Stimulated activated CD4-positive, alpha-beta T cell treated with anti-CD3 and anti-CD28 coated beads, Interleukin-12 subunit alpha, Interleukin-12 subunit beta, amount 100 ng/mL, for 24 hours (primary cell): ENCODE measurements around the gene SINHCAF.
A peak's percentile ranks its signal among the peaks of the same experiment; 100 is the strongest.
"Not testable (repeated sequence)": the region's sequence is repeated elsewhere in the genome, so short reads cannot be mapped to it uniquely, and the experiment has no call there.

Experiments used
- DNase-seq, 2 experiments: peaks; one replicate each; pipeline ENCODE4 v3.0.0-alpha.2; 2020; ENCODE audit warnings: low read depth in 2 of 2

Gene SINHCAF

GRCh38 chr12:31325877-31326631 lies at the start of gene SINHCAF:
Gene SINHCAF (minus strand): TSS chr12:31326150. CDS start chr12:31298204, 27,946 bp downstream.
- peak; percentile 98 for DNase-seq

GRCh38 chr12:31375422-31375821 lies 49.5 kb upstream of the SINHCAF start:
- not testable (repeated sequence) for DNase-seq

GRCh38 chr12:31371256-31371620 lies 45.3 kb upstream of the SINHCAF start:
- no peak for DNase-seq

GRCh38 chr12:31370531-31371255 lies 44.7 kb upstream of the SINHCAF start:
- DNase-seq: no peak

GRCh38 chr12:31369712-31370521 lies 44.0 kb upstream of the SINHCAF start:
- no peak for DNase-seq

DNA sequence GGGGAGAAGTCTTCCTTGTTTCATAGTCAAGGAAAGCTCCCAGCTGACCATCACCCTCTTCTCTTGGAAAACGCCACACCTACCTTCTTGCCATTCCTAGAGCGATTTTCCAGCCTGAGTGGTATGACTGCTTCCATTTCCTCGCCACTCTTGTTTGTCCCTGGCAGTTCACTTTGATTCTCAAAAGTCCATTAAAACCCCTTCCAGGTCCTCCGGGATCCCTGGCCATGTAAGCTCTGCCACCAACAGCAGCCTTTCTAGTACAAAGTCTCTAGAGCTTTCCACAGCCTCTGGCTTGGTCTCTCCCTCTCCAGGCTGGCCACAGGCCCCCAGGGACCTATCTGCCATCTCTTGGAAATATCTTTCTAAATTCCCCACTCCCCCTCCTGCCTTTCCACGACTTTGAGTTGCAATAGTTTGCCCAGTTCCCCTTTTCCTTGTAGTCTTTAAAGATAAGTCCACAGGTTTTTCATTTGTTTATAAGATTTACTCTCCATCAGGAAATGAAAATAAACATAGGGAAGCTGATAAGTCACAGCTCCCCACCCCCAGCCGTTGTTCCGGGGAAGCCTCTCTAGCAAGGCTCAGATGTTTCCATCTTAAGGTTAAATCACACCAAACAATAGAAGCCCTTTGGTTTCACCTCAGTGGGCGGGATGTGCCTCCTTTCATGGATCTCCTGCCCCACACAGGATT lies 42.9 kb upstream of the SINHCAF start:
- DNase-seq: no peak

DNA sequence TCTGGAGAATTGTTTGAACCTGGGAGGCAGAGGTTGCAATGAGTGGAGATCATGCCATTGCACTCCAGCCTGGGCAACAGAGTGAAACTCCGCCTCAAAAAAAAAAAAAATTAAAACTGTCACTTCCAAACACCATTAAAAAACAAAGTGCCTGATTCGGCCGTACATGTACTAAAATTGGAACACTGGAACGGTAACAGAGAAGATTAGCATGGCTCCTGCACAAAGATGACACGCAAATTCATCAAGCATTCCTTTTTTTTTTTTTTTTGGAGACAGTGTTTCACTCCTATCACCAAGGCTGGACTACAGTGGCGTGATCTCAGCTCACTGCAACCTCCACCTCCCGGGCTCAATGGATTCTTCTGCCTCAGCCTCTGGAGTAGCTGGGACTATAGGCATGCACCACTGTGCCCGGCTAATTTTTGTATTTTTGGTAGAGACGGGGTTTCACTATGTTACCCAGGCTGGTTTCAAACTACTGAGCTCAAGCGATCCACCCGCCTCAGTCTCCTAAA lies 40.2 kb upstream of the SINHCAF start:
- DNase-seq: no peak

GRCh38 chr12:31363831-31364230 lies 37.9 kb upstream of the SINHCAF start:
- DNase-seq: no peak

GRCh38 chr12:31363416-31363809 lies 37.5 kb upstream of the SINHCAF start:
- no peak for DNase-seq

- peak in 1 of 2 experiments; percentile 3 for DNase-seq
Observed at GRCh38 chr12:31362759-31363415, 36.9 kb upstream of the SINHCAF start.

- DNase-seq: no peak
Observed at GRCh38 chr12:31362115-31362758, 36.3 kb upstream of the SINHCAF start.

DNA sequence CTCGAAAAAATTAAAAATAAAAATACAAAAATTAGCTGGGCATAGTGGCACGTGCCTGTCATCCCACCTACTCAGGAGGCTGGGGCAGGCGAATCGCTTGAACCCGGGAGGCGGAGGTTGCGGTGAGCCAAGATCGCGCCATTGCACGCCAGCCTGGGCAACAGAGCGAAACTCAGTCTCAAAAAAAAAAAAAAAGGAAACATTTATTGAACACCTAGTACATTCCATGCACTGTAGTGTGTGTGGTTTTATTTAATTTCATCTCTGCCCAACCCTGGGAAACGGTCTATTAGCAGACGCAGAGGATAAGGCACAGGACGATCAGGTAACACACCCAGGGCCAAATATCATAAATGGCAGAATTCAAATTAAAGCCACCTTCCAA lies 35.8 kb upstream of the SINHCAF start:
- DNase-seq: no peak

DNA sequence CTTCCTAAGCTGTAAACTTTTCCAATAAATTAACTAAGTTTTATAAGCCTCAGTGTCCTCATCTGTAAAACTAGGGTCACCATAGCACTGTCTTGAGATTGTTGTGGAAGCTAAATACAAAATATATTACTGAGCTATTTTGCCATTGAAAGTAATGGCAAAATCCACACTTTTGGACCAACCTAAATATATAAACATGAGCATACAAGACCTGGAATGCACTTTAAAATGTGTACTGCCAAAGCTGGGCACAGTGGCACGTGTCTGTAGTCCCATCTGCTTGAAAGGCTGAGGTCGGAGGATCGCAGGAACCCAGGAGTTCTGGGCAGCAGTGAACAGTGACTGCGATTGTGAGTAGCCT lies 29.8 kb upstream of the SINHCAF start:
- no peak for DNase-seq

DNA sequence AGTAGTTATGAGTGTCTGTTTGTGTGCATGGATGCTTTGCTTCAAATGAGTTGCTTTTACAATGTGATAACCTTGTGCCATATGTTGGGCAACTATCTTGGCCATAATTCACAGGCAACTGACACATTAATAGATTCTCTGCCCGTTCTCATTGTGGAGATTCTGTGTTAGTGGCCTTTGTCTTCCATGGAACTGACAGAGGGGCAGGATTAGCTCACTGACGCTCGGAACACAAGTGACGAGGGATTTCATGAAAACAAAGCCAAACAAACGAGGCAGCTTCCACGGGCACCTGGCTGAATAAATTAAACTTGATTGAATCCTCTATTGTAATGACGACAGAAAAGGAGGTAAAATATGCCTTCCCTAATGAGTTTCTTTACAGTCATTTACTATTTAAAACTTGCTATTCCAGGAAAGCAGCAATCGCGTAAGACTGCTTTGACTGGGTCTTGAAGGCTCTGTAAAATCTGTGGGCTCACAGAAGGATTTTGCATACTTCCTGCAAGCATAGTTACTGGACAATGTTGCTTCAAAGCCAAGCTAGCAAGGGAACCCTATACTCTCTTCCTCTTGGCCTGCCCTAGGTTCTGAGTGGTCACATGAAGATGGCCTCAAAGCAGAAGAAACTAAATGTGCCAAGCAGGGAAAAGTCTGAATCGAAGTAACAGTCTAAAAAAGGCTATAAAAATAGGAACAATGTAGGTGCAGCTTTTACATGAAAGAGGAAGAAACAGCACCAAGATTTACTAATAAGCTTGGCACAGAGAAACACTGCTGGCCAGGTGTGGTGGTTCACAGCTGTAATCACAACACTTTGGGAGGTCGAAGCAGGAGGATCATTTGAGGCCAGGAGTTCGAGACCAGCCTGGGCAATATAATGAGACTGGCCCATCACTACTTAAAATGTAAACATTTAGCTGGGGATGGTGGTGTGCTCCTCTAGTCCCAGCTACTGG lies 28.1 kb upstream of the SINHCAF start:
- DNase-seq: no peak

- DNase-seq: no peak
Observed at GRCh38 chr12:31346267-31346666, 20.3 kb upstream of the SINHCAF start.

GRCh38 chr12:31343139-31343538 lies 17.2 kb upstream of the SINHCAF start:
- no peak for DNase-seq

DNA sequence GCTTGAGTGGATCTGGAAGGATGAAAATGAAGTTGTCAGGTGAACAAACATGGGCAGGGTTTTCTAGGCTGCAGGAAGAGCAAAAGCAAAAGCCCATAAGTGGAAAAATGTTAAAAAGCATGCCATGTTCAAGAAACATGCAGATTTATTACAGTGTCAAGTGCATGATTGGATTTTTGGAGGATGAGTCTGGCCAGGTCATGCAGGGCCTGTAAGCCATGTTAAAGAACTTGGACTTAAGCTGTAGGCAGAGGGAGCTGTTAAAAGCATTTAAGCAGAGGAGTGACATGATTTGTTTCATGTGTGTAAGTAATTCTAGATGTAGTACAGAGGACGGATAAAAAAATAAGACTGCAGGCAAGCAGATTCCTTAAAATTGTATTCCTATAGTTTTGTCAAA lies 16.3 kb upstream of the SINHCAF start:
- DNase-seq: no peak

- no peak for DNase-seq
Observed at GRCh38 chr12:31339831-31340622, 14.1 kb upstream of the SINHCAF start.

DNA sequence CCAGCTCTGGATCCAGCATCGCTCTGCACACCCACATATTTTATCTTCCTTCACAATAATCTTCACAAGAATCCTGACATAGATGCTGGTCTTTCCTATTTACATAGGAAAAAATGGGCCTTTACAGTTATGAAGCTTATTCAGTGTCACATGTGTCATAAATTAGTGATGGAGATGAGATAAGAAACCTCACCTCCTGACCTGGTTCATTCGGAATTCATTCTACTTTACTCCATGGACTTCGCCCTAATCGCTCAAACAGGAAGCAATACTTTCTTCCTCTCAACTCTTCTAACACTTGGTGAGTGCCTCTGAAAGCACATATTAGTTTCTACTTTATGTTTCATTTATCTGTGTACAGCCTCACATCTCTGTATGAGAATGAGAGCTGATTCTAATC lies 12.0 kb upstream of the SINHCAF start:
- DNase-seq: no peak
